Measurements from ENCODE around the gene TMEM248. TPM values are rescaled to one million over a fixed set of nuclear protein-coding genes. Genes with fewer than 3 reads are reported as not detected.
"Not testable (repeated sequence)": the region's sequence is repeated elsewhere in the genome, so short reads cannot be mapped to it uniquely, and the experiment has no call there.

The TMEM248 gene
- total RNA-seq, 1 experiment from 2014 or later = 61.1 TPM

- no TSS peak for BruUV-seq (replicated peaks)
- POLR2A ChIA-PET (ENCODE audit: unreplicated experiment) = no interaction called here
- no peaks in the 10 kb centered on the region for H3K79me2 ChIP-seq (ENCODE audit: low read length)
- intact Hi-C loops (cut with micrococcal nuclease) = no loop called here
- no peak overlapping the region for H3K9ac ChIP-seq (ENCODE audit: low read length)
- no peaks in the 10 kb centered on the region for H3K27me3 ChIP-seq (ENCODE audit: low read length)
- CTCF ChIA-PET = no interaction called here
- H3K9me2 ChIP-seq (replicated peaks; ENCODE audit: low read length) = no peaks in the 10 kb centered on the region
- ATAC-seq (no peak), DNase-seq (no peak)
- H3K4me1 ChIP-seq (ENCODE audit: insufficient read depth, low read length) = no peaks in the 10 kb centered on the region
- TF ChIP-seq EZH2phosphoT487 (IDR thresholded peaks at IDR 0.05; ENCODE audit: borderline replicate concordance, low read length) = no peak
- TF ChIP-seq, protein P1, sequence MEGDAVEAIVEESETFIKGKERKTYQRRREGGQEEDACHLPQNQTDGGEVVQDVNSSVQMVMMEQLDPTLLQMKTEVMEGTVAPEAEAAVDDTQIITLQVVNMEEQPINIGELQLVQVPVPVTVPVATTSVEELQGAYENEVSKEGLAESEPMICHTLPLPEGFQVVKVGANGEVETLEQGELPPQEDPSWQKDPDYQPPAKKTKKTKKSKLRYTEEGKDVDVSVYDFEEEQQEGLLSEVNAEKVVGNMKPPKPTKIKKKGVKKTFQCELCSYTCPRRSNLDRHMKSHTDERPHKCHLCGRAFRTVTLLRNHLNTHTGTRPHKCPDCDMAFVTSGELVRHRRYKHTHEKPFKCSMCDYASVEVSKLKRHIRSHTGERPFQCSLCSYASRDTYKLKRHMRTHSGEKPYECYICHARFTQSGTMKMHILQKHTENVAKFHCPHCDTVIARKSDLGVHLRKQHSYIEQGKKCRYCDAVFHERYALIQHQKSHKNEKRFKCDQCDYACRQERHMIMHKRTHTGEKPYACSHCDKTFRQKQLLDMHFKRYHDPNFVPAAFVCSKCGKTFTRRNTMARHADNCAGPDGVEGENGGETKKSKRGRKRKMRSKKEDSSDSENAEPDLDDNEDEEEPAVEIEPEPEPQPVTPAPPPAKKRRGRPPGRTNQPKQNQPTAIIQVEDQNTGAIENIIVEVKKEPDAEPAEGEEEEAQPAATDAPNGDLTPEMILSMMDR (conservative IDR thresholded peaks at IDR 0.05; ENCODE audit: low read depth, low read length) = no peak
- TF ChIP-seq EZH2 (IDR thresholded peaks at IDR 0.05; ENCODE audit: low read length, unreplicated experiment) = no peak
- H3F3A ChIP-seq (ENCODE audit: low read length, unreplicated experiment) = no peaks in the 10 kb centered on the region
- no peak overlapping the region for H2AFZ ChIP-seq (ENCODE audit: low read length)
- H3K4me3 ChIP-seq (ENCODE audit: low read length) = no peak overlapping the region
- H3K4me2 ChIP-seq (ENCODE audit: low read length) = no peak overlapping the region
- no peaks in the 10 kb centered on the region for H3K36me3 ChIP-seq (ENCODE audit: low read depth, low read length)
- no peaks in the 10 kb centered on the region for H4K20me1 ChIP-seq (ENCODE audit: low read length)
- no peaks in the 10 kb centered on the region for H3K9me3 ChIP-seq (ENCODE audit: low read length)
- no peak overlapping the region for H3K27ac ChIP-seq (ENCODE audit: low read length)
These were observed 46.0 kb downstream of the TMEM248 start for GRCh38 chr7:66967029-66967428.

GRCh38 chr7:66969001-66969400 is 48.0 kb downstream of the TMEM248 start:
- ATAC-seq; POLR2A ChIA-PET (ENCODE audit: unreplicated experiment); H3K27ac ChIP-seq (ENCODE audit: low read length); BruUV-seq (replicated peaks); H3K9me2 ChIP-seq (replicated peaks; ENCODE audit: low read length); H3F3A ChIP-seq (ENCODE audit: low read length, unreplicated experiment); H3K27me3 ChIP-seq (ENCODE audit: low read length); H2AFZ ChIP-seq (ENCODE audit: low read length); CTCF ChIA-PET; intact Hi-C loops (cut with micrococcal nuclease); H4K20me1 ChIP-seq (ENCODE audit: low read length); H3K4me2 ChIP-seq (ENCODE audit: low read length); H3K9me3 ChIP-seq (ENCODE audit: low read length); DNase-seq; H3K4me3 ChIP-seq (ENCODE audit: low read length); H3K79me2 ChIP-seq (ENCODE audit: low read length); H3K9ac ChIP-seq (ENCODE audit: low read length); H3K4me1 ChIP-seq (ENCODE audit: insufficient read depth, low read length); H3K36me3 ChIP-seq (ENCODE audit: low read depth, low read length): not testable (repeated sequence)

- peak; percentile 51 for ATAC-seq
- Histone ChIP-seq H3K4me1 (ENCODE audit: insufficient read depth, low read length) (no peaks in the 10 kb centered on the region), H3K9me3 (ENCODE audit: low read length) (no peaks in the 10 kb centered on the region), H3K27ac (ENCODE audit: low read length) (no peak overlapping the region), H3F3A (ENCODE audit: low read length, unreplicated experiment) (no peaks in the 10 kb centered on the region), H3K9ac (ENCODE audit: low read length) (no peak overlapping the region), H4K20me1 (ENCODE audit: low read length) (no peaks in the 10 kb centered on the region), H3K79me2 (ENCODE audit: low read length) (no peaks in the 10 kb centered on the region), H3K27me3 (ENCODE audit: low read length) (no peaks in the 10 kb centered on the region), H2AFZ (ENCODE audit: low read length) (no peak overlapping the region), H3K4me3 (ENCODE audit: low read length) (no peak overlapping the region), H3K9me2 (replicated peaks; ENCODE audit: low read length) (no peaks in the 10 kb centered on the region), H3K36me3 (ENCODE audit: low read depth, low read length) (no peaks in the 10 kb centered on the region), H3K4me2 (ENCODE audit: low read length) (no peak overlapping the region)
- TF ChIP-seq EZH2 (IDR thresholded peaks at IDR 0.05; ENCODE audit: low read length, unreplicated experiment) (no peak), EZH2phosphoT487 (IDR thresholded peaks at IDR 0.05; ENCODE audit: borderline replicate concordance, low read length) (no peak)
- TF ChIP-seq, protein P1 (conservative IDR thresholded peaks at IDR 0.05; ENCODE audit: low read depth, low read length) = no peak
- intact Hi-C loops (cut with micrococcal nuclease) = no loop called here
- ChIA-PET CTCF (no interaction called here), POLR2A (ENCODE audit: unreplicated experiment) (no interaction called here)
- DNase-seq = no peak
- no TSS peak for BruUV-seq (replicated peaks)
These were observed 49.3 kb downstream of the TMEM248 start for GRCh38 chr7:66970310-66970709.
